HL-60 (cell line): Measurements from ENCODE around the gene PDGFA.

Experiments used
- DNase-seq, 2 experiments: peaks; one replicate each; pipeline ENCODE4 v3.0.0-alpha.2; 2010 to 2020; ENCODE audit warnings: low read depth in 1 of 2, low spot score in 1 of 2
- H3K27ac ChIP-seq: fragments of 250-450 bp; sonication (Bioruptor Pico); replicated peaks from 2 replicates; pipeline ENCODE4 v1.5.1; 2020; ENCODE audit warnings: mild to moderate bottlenecking, moderate library complexity
- H3K27me3 ChIP-seq: fragments of 250-450 bp; sonication (Bioruptor Pico); 2 replicates; pipeline ENCODE4 v1.5.1; 2021; ENCODE audit warnings: mild to moderate bottlenecking, moderate library complexity; ENCODE audit not compliant: insufficient read depth, poor library complexity, severe bottlenecking
- H3K4me3 ChIP-seq: replicated peaks from 2 replicates; pipeline ENCODE4 v1.5.1; 2011; ENCODE audit warnings: mild to moderate bottlenecking, control low read depth, low read length; ENCODE audit not compliant: insufficient read depth
- CTCF ChIP-seq: IDR thresholded peaks from one replicate; pipeline ENCODE4 v1.5.1; 2011; ENCODE audit warnings: low read length, control low read depth, inconsistent platforms; ENCODE audit not compliant: insufficient read depth
- GABPA ChIP-seq: IDR thresholded peaks from 2 replicates; pipeline ENCODE4 v1.6.1; 2012; ENCODE audit warnings: low read depth
- POLR2AphosphoS5 ChIP-seq: IDR thresholded peaks from 2 replicates; pipeline ENCODE4 v1.6.1; 2012; ENCODE audit warnings: low read depth
- SPI1 ChIP-seq: IDR thresholded peaks from 2 replicates; pipeline ENCODE4 v1.6.1; 2012; ENCODE audit warnings: low read depth, mild to moderate bottlenecking, borderline replicate concordance
- TF ChIP-seq, protein P1 (sequence below): IDR thresholded peaks from 2 replicates; pipeline ENCODE4 v1.6.1; 2012; ENCODE audit warnings: low read depth; ENCODE audit not compliant: insufficient replicate concordance

PDGFA gene

DNA sequence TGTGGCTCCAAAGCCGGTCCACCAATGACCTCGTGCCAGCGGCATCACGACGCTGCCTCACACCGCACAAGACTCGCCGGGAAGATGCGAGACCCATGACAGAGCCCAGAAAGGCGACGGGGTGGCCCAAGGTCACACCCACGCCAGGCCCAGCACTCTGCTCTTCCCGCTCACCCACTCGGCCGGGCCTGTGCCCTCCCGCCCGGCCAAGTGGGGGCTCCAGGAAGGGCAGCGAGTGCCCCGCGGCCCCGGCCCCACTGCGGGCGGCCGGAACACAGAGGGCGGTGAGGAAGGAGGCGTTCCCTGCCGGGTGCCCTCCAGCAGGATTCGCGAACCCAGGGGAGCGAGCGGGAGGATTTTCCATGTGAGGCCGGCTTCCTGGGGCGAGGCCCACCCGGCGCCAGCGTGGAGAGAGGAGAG is 56.3 kb downstream of the PDGFA start:
- H3K27ac ChIP-seq: no peak overlapping the region
- no peaks in the 10 kb centered on the region for H3K27me3 ChIP-seq
- TF ChIP-seq CTCF (no peak), GABPA (no peak), POLR2AphosphoS5 (no peak)
- H3K4me3 ChIP-seq: no peak overlapping the region
- DNase-seq: no peak

DNA sequence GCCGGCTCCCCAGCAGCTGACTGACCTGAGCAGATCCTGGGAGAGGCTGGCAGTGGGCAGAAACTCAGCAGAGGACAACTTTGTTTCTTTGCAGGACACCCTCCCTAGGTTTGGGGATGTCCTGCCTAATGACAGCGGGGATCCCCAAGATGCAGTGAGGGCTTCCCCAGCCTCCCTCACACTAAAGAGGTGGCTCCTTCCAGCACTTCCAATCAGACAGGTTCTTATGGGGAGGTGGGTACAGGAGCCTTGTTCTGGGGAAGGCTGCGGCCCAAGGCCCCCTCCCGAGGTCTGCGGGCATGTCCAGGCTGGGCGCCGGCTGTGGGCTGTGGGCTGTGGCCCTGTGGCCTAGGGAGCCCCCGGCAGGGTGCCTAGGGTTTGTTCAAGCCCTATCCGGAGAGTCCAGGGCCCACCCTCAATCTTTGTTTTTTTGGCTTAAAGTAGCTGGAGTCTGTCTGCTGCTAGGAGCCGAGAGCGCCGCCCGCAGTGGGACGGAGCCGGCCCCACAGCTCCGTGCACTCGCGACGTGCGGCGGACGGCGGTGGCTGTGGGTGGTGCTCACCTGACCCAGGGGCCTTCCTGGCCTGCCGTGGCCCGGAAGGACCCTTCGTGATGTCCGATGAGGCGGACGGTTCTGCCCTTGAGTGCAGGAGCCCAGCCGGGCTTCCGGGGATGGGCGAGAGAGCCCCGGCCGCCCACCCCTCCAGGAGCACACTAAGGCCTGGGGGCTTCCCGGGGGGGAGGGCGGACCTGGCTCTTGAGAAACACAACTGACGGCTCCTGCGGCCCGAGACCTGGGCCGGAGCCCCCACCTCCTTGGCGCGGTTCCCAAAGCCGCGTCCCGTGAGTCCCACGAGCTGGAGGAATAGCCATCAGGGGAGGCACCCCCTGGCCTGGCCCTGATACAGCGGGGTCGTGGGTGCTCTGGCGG is 57.2 kb downstream of the PDGFA start:
- H3K27ac ChIP-seq: no peak overlapping the region
- no peaks in the 10 kb centered on the region for H3K27me3 ChIP-seq
- no peak overlapping the region for H3K4me3 ChIP-seq
- TF ChIP-seq, protein P1, sequence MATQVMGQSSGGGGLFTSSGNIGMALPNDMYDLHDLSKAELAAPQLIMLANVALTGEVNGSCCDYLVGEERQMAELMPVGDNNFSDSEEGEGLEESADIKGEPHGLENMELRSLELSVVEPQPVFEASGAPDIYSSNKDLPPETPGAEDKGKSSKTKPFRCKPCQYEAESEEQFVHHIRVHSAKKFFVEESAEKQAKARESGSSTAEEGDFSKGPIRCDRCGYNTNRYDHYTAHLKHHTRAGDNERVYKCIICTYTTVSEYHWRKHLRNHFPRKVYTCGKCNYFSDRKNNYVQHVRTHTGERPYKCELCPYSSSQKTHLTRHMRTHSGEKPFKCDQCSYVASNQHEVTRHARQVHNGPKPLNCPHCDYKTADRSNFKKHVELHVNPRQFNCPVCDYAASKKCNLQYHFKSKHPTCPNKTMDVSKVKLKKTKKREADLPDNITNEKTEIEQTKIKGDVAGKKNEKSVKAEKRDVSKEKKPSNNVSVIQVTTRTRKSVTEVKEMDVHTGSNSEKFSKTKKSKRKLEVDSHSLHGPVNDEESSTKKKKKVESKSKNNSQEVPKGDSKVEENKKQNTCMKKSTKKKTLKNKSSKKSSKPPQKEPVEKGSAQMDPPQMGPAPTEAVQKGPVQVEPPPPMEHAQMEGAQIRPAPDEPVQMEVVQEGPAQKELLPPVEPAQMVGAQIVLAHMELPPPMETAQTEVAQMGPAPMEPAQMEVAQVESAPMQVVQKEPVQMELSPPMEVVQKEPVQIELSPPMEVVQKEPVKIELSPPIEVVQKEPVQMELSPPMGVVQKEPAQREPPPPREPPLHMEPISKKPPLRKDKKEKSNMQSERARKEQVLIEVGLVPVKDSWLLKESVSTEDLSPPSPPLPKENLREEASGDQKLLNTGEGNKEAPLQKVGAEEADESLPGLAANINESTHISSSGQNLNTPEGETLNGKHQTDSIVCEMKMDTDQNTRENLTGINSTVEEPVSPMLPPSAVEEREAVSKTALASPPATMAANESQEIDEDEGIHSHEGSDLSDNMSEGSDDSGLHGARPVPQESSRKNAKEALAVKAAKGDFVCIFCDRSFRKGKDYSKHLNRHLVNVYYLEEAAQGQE: no peak
- no peak for TF ChIP-seq SPI1
- TF ChIP-seq POLR2AphosphoS5: no peak
- no peak for TF ChIP-seq CTCF
- TF ChIP-seq GABPA: no peak
- no peak for DNase-seq

DNA sequence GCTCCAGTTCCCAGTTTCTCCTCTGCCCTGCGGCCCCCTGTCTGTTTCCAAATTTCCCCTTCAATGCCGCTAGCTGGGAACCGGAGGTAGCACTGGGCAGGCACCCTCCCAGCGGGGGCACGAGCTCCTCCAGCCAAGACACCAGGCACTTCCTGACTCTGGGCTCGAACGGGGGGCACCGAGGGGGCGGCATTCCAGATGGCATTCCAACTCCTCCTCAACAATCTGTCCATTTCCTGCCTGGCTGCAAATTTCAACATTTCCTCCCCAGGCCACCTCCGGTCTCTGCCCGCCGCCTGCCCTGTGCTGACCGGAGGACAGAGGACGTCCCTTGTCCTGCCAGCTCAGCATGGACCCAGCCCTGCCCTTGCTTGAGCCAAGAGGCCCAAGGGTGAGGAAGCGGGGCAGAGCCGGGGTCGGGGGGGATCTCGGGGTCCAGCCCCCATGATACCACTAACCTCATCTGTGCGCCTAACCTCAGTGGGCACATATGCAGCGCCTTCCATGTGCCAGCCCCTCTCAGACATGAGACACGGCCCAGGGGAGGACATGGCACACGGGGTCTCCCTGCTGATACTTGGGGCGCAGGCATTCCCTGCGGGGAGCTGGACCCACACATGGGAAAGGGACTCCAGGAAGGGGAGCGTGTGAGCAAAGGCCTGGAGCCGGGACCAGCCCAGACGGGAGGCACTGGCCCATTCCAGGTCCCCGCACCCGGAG is 58.0 kb downstream of the PDGFA start:
- no peak for DNase-seq
- TF ChIP-seq POLR2AphosphoS5 (no peak), SPI1 (no peak), GABPA (no peak), CTCF (no peak)
- TF ChIP-seq, protein P1: no peak
- no peak overlapping the region for H3K4me3 ChIP-seq
- H3K27ac ChIP-seq: no peak overlapping the region
- H3K27me3 ChIP-seq: no peaks in the 10 kb centered on the region
